GM12878 (cell line): ENCODE results near the gene SYCE1L. TPM values are rescaled to one million over a fixed set of nuclear protein-coding genes. Genes with fewer than 3 reads are reported as not detected.

Experiments
- ATAC-seq: fragments of 200-7000 bp; cut with Tn5 transposase; 3 replicates; pipeline ENCODE4 v1.9.1; 2020; ENCODE audit warnings: mild to moderate bottlenecking, moderate library complexity
- BruUV-seq: library from RNA; stranded (reverse); fragments of 400-500 nt; replicated peaks from 2 replicates; lab custom pipeline; 2021; lab: Mats Ljungman, UMichigan
- CTCF ChIA-PET: fragments of 300-600 bp; sonication (Branson Sonifier 250); formaldehyde crosslinking; extraction: SDS; loops from one replicate; lab custom pipeline; 2021; ENCODE audit warnings: inconsistent platforms; lab: Yijun Ruan, JAX
- POLR2A ChIA-PET: fragments of 350-600 bp; formaldehyde crosslinking; extraction: SDS; loops from one replicate; lab custom pipeline; 2021; ENCODE audit warnings: inconsistent platforms; lab: Charles Lee
- RAD21 ChIA-PET: fragments of 300-600 bp; sonication (Branson Sonifier 250); formaldehyde crosslinking; loops from one replicate; lab custom pipeline; 2023; ENCODE audit warnings: antibody characterized with exemption; ENCODE audit not compliant: unreplicated experiment; lab: Charles Lee
- SMC1A ChIA-PET: fragments of 300-600 bp; sonication (Branson Sonifier 250); formaldehyde crosslinking; loops from one replicate; lab custom pipeline; 2023; ENCODE audit not compliant: unreplicated experiment, uncharacterized antibody; lab: Charles Lee
- DNase-seq: peaks from one replicate; pipeline ENCODE4 v3.0.0-alpha.2; 2011; ENCODE audit warnings: low read depth, low spot score
- FAIRE-seq: peaks from 3 replicates; lab custom pipeline; 2011; peaks lifted over from hg19 to GRCh38; lab: Jason Lieb, UNC
- H2AFZ ChIP-seq: 2 replicates; pipeline ENCODE4 v1.6.0; 2011; ENCODE audit warnings: low read depth, low read length, control low read depth; ENCODE audit not compliant: control insufficient read depth
- H3K27ac ChIP-seq: 2 replicates; pipeline ENCODE4 v1.5.1; 2011; ENCODE audit warnings: control low read depth; ENCODE audit not compliant: control insufficient read depth, insufficient read depth
- H3K27me3 ChIP-seq, 2 experiments: replicated peaks in 1 of 2; 2 replicates each; pipeline versions ENCODE4 v1.6.0 to v1.6.1; 2011; ENCODE audit warnings: low read length in 1 of 2; ENCODE audit not compliant: control insufficient read depth in 2 of 2, insufficient read depth in 2 of 2
- H3K36me3 ChIP-seq, 2 experiments: 2 replicates each; pipeline ENCODE4 v1.5.1; 2011; ENCODE audit warnings: low read length in 1 of 2; ENCODE audit not compliant: control insufficient read depth in 2 of 2, insufficient read depth in 2 of 2
- H3K4me1 ChIP-seq: 2 replicates; pipeline ENCODE4 v1.6.1; 2011; ENCODE audit warnings: mild to moderate bottlenecking, low read length, moderate library complexity, mixed read lengths; ENCODE audit not compliant: control insufficient read depth, insufficient read depth
- H3K4me2 ChIP-seq: 2 replicates; pipeline ENCODE4 v1.6.0; 2011; ENCODE audit warnings: control low read depth; ENCODE audit not compliant: control insufficient read depth, insufficient read depth
- H3K4me3 ChIP-seq: fragments of 200-600 bp; sonication (generic); 2 replicates; pipeline ENCODE4 v1.5.1; 2016
- H3K79me2 ChIP-seq: 2 replicates; pipeline ENCODE4 v1.6.0; 2011; ENCODE audit warnings: low read length; ENCODE audit not compliant: control insufficient read depth, insufficient read depth
- H3K9ac ChIP-seq: 2 replicates; pipeline ENCODE4 v1.8.0; 2011; ENCODE audit warnings: low read length, control low read depth, mixed read lengths; ENCODE audit not compliant: control insufficient read depth, insufficient read depth
- H3K9me3 ChIP-seq: replicated peaks from 3 replicates; pipeline ENCODE4 v1.5.1; 2011; ENCODE audit warnings: mild to moderate bottlenecking, low read length; ENCODE audit not compliant: control insufficient read depth, insufficient read depth
- H4K20me1 ChIP-seq: 2 replicates; pipeline ENCODE4 v1.6.0; 2011; ENCODE audit not compliant: control insufficient read depth, insufficient read depth
- CBFB ChIP-seq: IDR thresholded peaks from 2 replicates; pipeline ENCODE4 v1.6.1; 2016; ENCODE audit warnings: antibody characterized with exemption, low read depth
- CHD1 ChIP-seq: IDR thresholded peaks from 2 replicates; pipeline ENCODE4 v1.6.1; 2012; ENCODE audit warnings: low read depth, low read length, improper control_type of control experiment
- E2F4 ChIP-seq: IDR thresholded peaks from 2 replicates; pipeline ENCODE4 v1.6.1; 2012; ENCODE audit warnings: low read depth, low read length, improper control_type of control experiment
- MEF2A ChIP-seq: IDR thresholded peaks from 2 replicates; pipeline ENCODE4 v1.6.1; 2011; ENCODE audit warnings: low read depth, mild to moderate bottlenecking, low read length, moderate library complexity; ENCODE audit not compliant: insufficient read depth
- NFYA ChIP-seq: IDR thresholded peaks from 2 replicates; pipeline ENCODE4 v1.6.1; 2011; ENCODE audit warnings: low read depth, mild to moderate bottlenecking, low read length, improper control_type of control experiment, borderline replicate concordance
- NR2F1 ChIP-seq: fragments of 450-650 bp; conservative IDR thresholded peaks from 2 replicates; pipeline ENCODE4 v1.6.1; 2017; ENCODE audit warnings: mild to moderate bottlenecking
- PAX5 ChIP-seq: IDR thresholded peaks from 2 replicates; pipeline ENCODE4 v1.6.1; 2011; ENCODE audit warnings: low read depth, low read length, borderline replicate concordance
- RCOR1 ChIP-seq: conservative IDR thresholded peaks from 2 replicates; pipeline ENCODE4 v1.6.1; 2012; ENCODE audit warnings: low read depth, low read length, improper control_type of control experiment
- REST ChIP-seq: IDR thresholded peaks from 2 replicates; pipeline ENCODE4 v1.6.1; 2012; ENCODE audit warnings: mild to moderate bottlenecking, low read depth, low read length
- SMARCA5 ChIP-seq: fragments of 450-650 bp; IDR thresholded peaks from 2 replicates; pipeline ENCODE4 v1.6.1; 2017; ENCODE audit warnings: mild to moderate bottlenecking
- SREBF2 ChIP-seq: IDR thresholded peaks from 2 replicates; pipeline ENCODE4 v1.6.1; 2012; ENCODE audit warnings: mild to moderate bottlenecking, low read length
- SUPT20H ChIP-seq: IDR thresholded peaks from 2 replicates; pipeline ENCODE4 v1.6.1; 2011; ENCODE audit warnings: low read depth, mild to moderate bottlenecking, low read length, moderate library complexity, borderline replicate concordance; ENCODE audit not compliant: control insufficient read depth
- ZNF687 ChIP-seq: fragments of 450-650 bp; IDR thresholded peaks from 2 replicates; pipeline ENCODE4 v1.6.1; 2017; ENCODE audit warnings: mild to moderate bottlenecking, moderate library complexity
- WGBS: methylation state at CpG from one replicate; pipeline ENCODE4 v1.1.6; 2016; ENCODE audit warnings: low lambda C conversion rate; ENCODE audit not compliant: insufficient replicate concordance, insufficient coverage; ENCODE audit errors: missing lambda C conversion rate; 5-methylcytosine and 5-hydroxymethylcytosine counted together
- in situ Hi-C: fragments of 300-500 bp; cut with MboI; formaldehyde crosslinking; loops from 9 replicates; pipeline ENCODE4 v1.14.3; 2018; ENCODE audit warnings: mixed read lengths
- intact Hi-C: fragments of 100-400 bp; cut with micrococcal nuclease; formaldehyde crosslinking; loops from one replicate; pipeline ENCODE4 v1.14.2; 2022; ENCODE audit not compliant: unreplicated experiment
- polyA plus RNA-seq, 11 experiments: library from polyadenylated mRNA; depleted of rRNA in 4 of 11; unstranded in 6 of 11; stranded (reverse) in 5 of 11; fragments of >200 nt; fragmentation: Nextera tagmentation in 4 of 11; fragmentation: Illumina TruSeq in 1 of 11; extraction: Ambion mirVana in 4 of 11; extraction: Trizol in 1 of 11; gene quantifications; 1 replicate in 1 of 11; 2 replicates in 10 of 11; pipeline versions ENCODE4 v1.2.1 to v1.2.3, GENCODE V29; 2011 to 2016; ENCODE audit warnings: inconsistent platforms in 2 of 11, missing spikeins in 2 of 11, low read depth in 1 of 11
- total RNA-seq, 4 experiments: library from RNA; depleted of rRNA in 3 of 4; stranded (reverse); fragments of >200 nt in 3 of 4; fragmentation: Illumina TruSeq in 1 of 4; extraction: Trizol in 1 of 4; gene quantifications; 2 replicates each; pipeline versions ENCODE4 v1.2.1 to v1.2.3, GENCODE V29; 2013 to 2021

Gene SYCE1L
- total and polyA plus RNA-seq, 10 of the 15 experiments (the other 5 are each of a cell fraction or from before 2014, with no cell fraction given): 0.35 to 4.6 (median 0.91) TPM; not detected in 5

GRCh38 chr16:77190478-77191258 lies 8.5 kb upstream of the SYCE1L start, which contains the start of gene MON1B:
Gene MON1B, plus strand, starts transcription at chr16:77191190. Its CDS starts 296 bp downstream, at chr16:77191486.
- Histone ChIP-seq H3K9me3 (no peaks in the 10 kb centered on the region), H3K9ac (peak within 1 kb of the TSS; percentile 99), H3K27me3 (no peaks in the 10 kb centered on the region), H3K4me1 (no peaks in the 10 kb centered on the region; the same call in 1 of the 2 replicates), H3K27ac (peak within 1 kb of the TSS; percentile 87), H3K36me3 (peaks cover 7 to 11% of the 10 kb centered on the region in 2 experiments), H3K79me2 (peaks cover 29% of the 10 kb centered on the region), H3K4me2 (peak within 1 kb of the TSS; percentile 86), H3K4me3 (peak within 1 kb of the TSS; percentile 99), H4K20me1 (no peaks in the 10 kb centered on the region), H2AFZ (peak within 1 kb of the TSS; percentile 100)
- in situ Hi-C loops: loop anchor here (5.0 to 25.0 kb wide), 2 partner anchors 1543 to 1728 kb away; partner anchors contain the start of genes KARS1, TERF2IP and TMEM170A
- no TSS peak for BruUV-seq
- FAIRE-seq (peak; percentile 100), DNase-seq (peak; percentile 96), ATAC-seq (peak; percentile 98)
- intact Hi-C loops: loop anchor here (10.0 kb wide), 1 partner anchor 1536 kb away; no protein-coding TSS in a partner anchor
- RAD21 ChIA-PET: interaction anchor here (0.7 kb wide), 1 partner anchor 15 kb away, joined by 3 read pairs; no protein-coding TSS in a partner anchor
- POLR2A ChIA-PET: interaction anchor here (1.0 to 1.6 kb wide), 3 partner anchors 10 to 22 kb away, joined by 3 to 4 read pairs (median 3); no protein-coding TSS in a partner anchor
- CTCF ChIA-PET: interaction anchor here (0.6 kb wide), 1 partner anchor 1639 kb away, joined by 4 read pairs; no protein-coding TSS in a partner anchor
- SMC1A ChIA-PET: no interaction called here
- WGBS: under 1% methylated on average over 63 of the region's 63 CpGs
- no peak for TF ChIP-seq CHD1
- TF ChIP-seq RCOR1: no peak
- no peak for TF ChIP-seq NR2F1
- TF ChIP-seq CBFB: 0 out of 2 replicates have a peak, but pooled peaks have one; percentile 19
- no peak; the same call in 1 of the 2 replicates for TF ChIP-seq PAX5
- TF ChIP-seq MEF2A: no peak
- TF ChIP-seq REST: 0 out of 2 replicates have a peak, but pooled peaks have one; percentile 2
- TF ChIP-seq SMARCA5: no peak
- TF ChIP-seq SREBF2: 0 out of 2 replicates have a peak, but pooled peaks have one; percentile 28
- TF ChIP-seq SUPT20H: no peak
- peak; percentile 59; the same call in 1 of the 2 replicates for TF ChIP-seq E2F4
- peak; percentile 72 for TF ChIP-seq NFYA
- TF ChIP-seq ZNF687: peak; percentile 23; the same call in 1 of the 2 replicates
